ENCODE data around the gene SDK1. TPM values are rescaled to one million over a fixed set of nuclear protein-coding genes. Genes with fewer than 3 reads are reported as not detected.

SDK1 gene
- total RNA-seq, 1 experiment from 2014 or later, result 9.3 TPM

- Mint-ChIP-seq H3K27ac (no peak overlapping the region; the same call in 1 of the 2 replicates), H3K27me3 (ENCODE audit: low read depth) (no peaks in the 10 kb centered on the region; the same call in 1 of the 2 replicates), H3K4me3 (no peak overlapping the region), H3K36me3 (peaks cover 3% of the 10 kb centered on the region; the same call in 1 of the 2 replicates), H3K9me3 (no peaks in the 10 kb centered on the region), H3K4me1 (no peaks in the 10 kb centered on the region)
- ChIA-PET POLR2A (no interaction called here), CTCF (interaction anchor here (1.0 to 1.6 kb wide), 2 partner anchors 32 to 242 kb away, joined by 3 read pairs; no protein-coding TSS in a partner anchor)
- DNase-seq (ENCODE audit: low spot score) (no peak), ATAC-seq (no peak)
- TF ChIP-seq ZSCAN18 (CRISPR knock-in tag; IDR thresholded peaks at IDR 0.05) (no peak), SP1 (CRISPR knock-in tag; conservative IDR thresholded peaks at IDR 0.05) (no peak), IRF1 (CRISPR knock-in tag; IDR thresholded peaks at IDR 0.05) (no peak)
Observed at GRCh38 chr7:3641582-3641981, 340.5 kb downstream of the SDK1 start.

- CTCF ChIA-PET, result no interaction called here
- DNase-seq (ENCODE audit: low spot score) (no peak), ATAC-seq (no peak)
- Mint-ChIP-seq H3K4me1 (no peaks in the 10 kb centered on the region), H3K27ac (no peak overlapping the region), H3K36me3 (peaks cover 3% of the 10 kb centered on the region; the same call in 1 of the 2 replicates), H3K4me3 (no peak overlapping the region), H3K9me3 (no peaks in the 10 kb centered on the region), H3K27me3 (ENCODE audit: low read depth) (no peaks in the 10 kb centered on the region; the same call in 1 of the 2 replicates)
- POLR2A ChIA-PET, result no interaction called here
- TF ChIP-seq FOXP4 (CRISPR knock-in tag; IDR thresholded peaks at IDR 0.05) (no peak), ZNF423 (CRISPR knock-in tag; IDR thresholded peaks at IDR 0.05) (no peak), FOXJ3 (CRISPR knock-in tag; IDR thresholded peaks at IDR 0.05; ENCODE audit: borderline replicate concordance) (no peak), CDX4 (CRISPR knock-in tag; IDR thresholded peaks at IDR 0.05; ENCODE audit: borderline replicate concordance) (no peak), SP1 (CRISPR knock-in tag; conservative IDR thresholded peaks at IDR 0.05) (no peak), ZNF121 (CRISPR knock-in tag; IDR thresholded peaks at IDR 0.05) (no peak), ZSCAN18 (CRISPR knock-in tag; IDR thresholded peaks at IDR 0.05) (no peak), TP53 (CRISPR knock-in tag; IDR thresholded peaks at IDR 0.05) (no peak), ATF2 (CRISPR knock-in tag; IDR thresholded peaks at IDR 0.05; ENCODE audit: borderline replicate concordance, low read depth) (no peak), PREB (CRISPR knock-in tag; IDR thresholded peaks at IDR 0.05; ENCODE audit: borderline replicate concordance) (no peak), NR1H2 (CRISPR knock-in tag; IDR thresholded peaks at IDR 0.05) (no peak), ZNF138 (CRISPR knock-in tag; conservative IDR thresholded peaks at IDR 0.05) (no peak), TCF7 (CRISPR knock-in tag; IDR thresholded peaks at IDR 0.05; ENCODE audit: low read depth) (no peak), E2F5 (CRISPR knock-in tag; IDR thresholded peaks at IDR 0.05) (no peak), ZNF317 (CRISPR knock-in tag; IDR thresholded peaks at IDR 0.05; ENCODE audit: borderline replicate concordance, low read depth) (no peak), GTF2I (CRISPR knock-in tag; conservative IDR thresholded peaks at IDR 0.05) (no peak), ARID4B (CRISPR knock-in tag; IDR thresholded peaks at IDR 0.05; ENCODE audit: borderline replicate concordance) (no peak)
Observed at GRCh38 chr7:3643091-3643490, 342.0 kb downstream of the SDK1 start.

Measured in WTC11 (cell line).